Psoas muscle (tissue), 8 donors: Measurements from ENCODE around the gene LAMP5. TPM values are rescaled to one million over a fixed set of nuclear protein-coding genes. Genes with fewer than 3 reads are reported as not detected.

Experiments used
- ATAC-seq, 4 donors: fragments of 200-7000 bp; cut with Tn5 transposase; one replicate each; pipeline ENCODE4 v1.9.1; 2020; ENCODE audit warnings: moderate library complexity in 3 of 4, mild to moderate bottlenecking in 2 of 4
- DNase-seq, 2 donors: peaks; one replicate each; pipeline ENCODE4 v3.0.0-alpha.2; 2020
- H3K27ac ChIP-seq: fragments of 200-600 bp; one replicate; pipeline ENCODE4 v1.8.0; 2022
- H3K27me3 ChIP-seq, 3 donors: fragments of 200-600 bp in 1 of 3; one replicate each; pipeline versions ENCODE4 v1.6.1 to v1.8.0; 2013 to 2022; ENCODE audit warnings: low read length in 2 of 3, mild to moderate bottlenecking in 2 of 3, moderate library complexity in 1 of 3; ENCODE audit not compliant: insufficient read depth in 3 of 3
- H3K36me3 ChIP-seq, 2 donors: fragments of 200-600 bp in 1 of 2; one replicate each; pipeline versions ENCODE4 v1.6.1 to v1.8.0; 2013 to 2022; ENCODE audit warnings: low read depth in 1 of 2, mild to moderate bottlenecking in 1 of 2, moderate library complexity in 1 of 2; ENCODE audit not compliant: insufficient read depth in 1 of 2
- H3K4me1 ChIP-seq: fragments of 200-600 bp; one replicate; pipeline ENCODE4 v1.8.0; 2022
- H3K4me3 ChIP-seq: fragments of 200-600 bp; one replicate; pipeline ENCODE4 v1.8.0; 2022; ENCODE audit warnings: mild to moderate bottlenecking
- H3K9me3 ChIP-seq: fragments of 200-600 bp; one replicate; pipeline ENCODE4 v1.8.0; 2022
- WGBS, 3 donors: extraction: QIAGEN DNeasy Blood & Tissue Kit; methylation state at CpG; one replicate each; pipeline versions ENCODE4 v1.1.6 to v1.1.7; 2013; 5-methylcytosine and 5-hydroxymethylcytosine counted together
- intact Hi-C, 2 donors: fragments of 100-400 bp; cut with DNase I; formaldehyde crosslinking; loops; one replicate each; pipeline versions ENCODE4 v1.11.0 to v1.14.2; 2022
- polyA plus RNA-seq, 3 donors: library from polyadenylated mRNA; stranded (reverse); fragments of 200-250 nt; gene quantifications; one replicate each; pipeline ENCODE4 v1.2.3, GENCODE V29; 2013
- total RNA-seq, 4 donors: library from RNA; stranded (reverse); fragmentation: NEBNext Ultra II Directional in 2 of 4; extraction: Animal tissue kit (Norgen Biotek cat#: 25700) in 2 of 4; gene quantifications; one replicate each; pipeline versions ENCODE4 v1.2.1 to v1.2.4, GENCODE V29; 2021 to 2023
- TF ChIP-seq, protein P1 (sequence below): fragments of 200-600 bp; IDR thresholded peaks from one replicate; pipeline ENCODE4 v1.8.0; 2022; ENCODE audit warnings: antibody characterized with exemption
- donor health status: healthy with polysubstance abuse.
- donor health status: DM: no; HTN: no; CAD: no; lungs with moderate emphysema.
- donor health status: Bipolar disorder and iron deficiency.
- donor health status: healthy.
- donor health status: DM: yes; HTN: yes; CAD: no.
- donor health status: DM: no; HTN: no; CAD: no.
- donor health status: DM: no; HTN: no; CAD: no.
- donor health status: DM: yes; HTN: yes; CAD: no.

LAMP5 gene
- total and polyA plus RNA-seq, 7 donors = 0.01 TPM; not detected in 6

DNA sequence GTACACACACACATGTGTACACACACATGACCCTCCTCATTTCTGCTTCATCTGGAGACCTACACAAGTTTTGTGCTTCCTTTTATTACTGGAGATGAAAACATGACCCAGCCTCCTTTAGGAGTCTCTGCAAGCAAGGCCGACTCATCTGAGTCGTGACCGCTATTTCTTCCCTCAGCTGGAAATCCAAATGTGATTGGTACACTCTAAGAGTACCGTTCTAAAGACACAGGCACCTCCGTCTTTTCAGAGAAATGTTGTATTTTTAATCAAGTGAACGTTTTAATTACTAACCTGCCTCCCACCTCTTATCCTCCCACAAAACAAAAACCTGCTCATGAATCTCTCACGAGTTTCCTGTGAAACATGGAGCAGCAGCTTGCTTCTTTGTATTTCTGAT, 63.0 kb downstream of the LAMP5 start:
- H3K4me3 ChIP-seq = no peak overlapping the region
- peaks cover 0 to 9% (median 3%) of the 10 kb centered on the region in 3 donors for H3K27me3 ChIP-seq
- no peak overlapping the region for H3K27ac ChIP-seq
- no peaks in the 10 kb centered on the region for H3K36me3 ChIP-seq
- no peaks in the 10 kb centered on the region for H3K9me3 ChIP-seq
- TF ChIP-seq, protein P1, sequence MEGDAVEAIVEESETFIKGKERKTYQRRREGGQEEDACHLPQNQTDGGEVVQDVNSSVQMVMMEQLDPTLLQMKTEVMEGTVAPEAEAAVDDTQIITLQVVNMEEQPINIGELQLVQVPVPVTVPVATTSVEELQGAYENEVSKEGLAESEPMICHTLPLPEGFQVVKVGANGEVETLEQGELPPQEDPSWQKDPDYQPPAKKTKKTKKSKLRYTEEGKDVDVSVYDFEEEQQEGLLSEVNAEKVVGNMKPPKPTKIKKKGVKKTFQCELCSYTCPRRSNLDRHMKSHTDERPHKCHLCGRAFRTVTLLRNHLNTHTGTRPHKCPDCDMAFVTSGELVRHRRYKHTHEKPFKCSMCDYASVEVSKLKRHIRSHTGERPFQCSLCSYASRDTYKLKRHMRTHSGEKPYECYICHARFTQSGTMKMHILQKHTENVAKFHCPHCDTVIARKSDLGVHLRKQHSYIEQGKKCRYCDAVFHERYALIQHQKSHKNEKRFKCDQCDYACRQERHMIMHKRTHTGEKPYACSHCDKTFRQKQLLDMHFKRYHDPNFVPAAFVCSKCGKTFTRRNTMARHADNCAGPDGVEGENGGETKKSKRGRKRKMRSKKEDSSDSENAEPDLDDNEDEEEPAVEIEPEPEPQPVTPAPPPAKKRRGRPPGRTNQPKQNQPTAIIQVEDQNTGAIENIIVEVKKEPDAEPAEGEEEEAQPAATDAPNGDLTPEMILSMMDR = no peak
- intact Hi-C loops = no loop called here
- DNase-seq (no peak), ATAC-seq (no peak)
- no peaks in the 10 kb centered on the region for H3K4me1 ChIP-seq
- 78 to 80% (median 79%) methylated on average over 7 of the region's 7 CpGs for WGBS, 3 donors

DNA sequence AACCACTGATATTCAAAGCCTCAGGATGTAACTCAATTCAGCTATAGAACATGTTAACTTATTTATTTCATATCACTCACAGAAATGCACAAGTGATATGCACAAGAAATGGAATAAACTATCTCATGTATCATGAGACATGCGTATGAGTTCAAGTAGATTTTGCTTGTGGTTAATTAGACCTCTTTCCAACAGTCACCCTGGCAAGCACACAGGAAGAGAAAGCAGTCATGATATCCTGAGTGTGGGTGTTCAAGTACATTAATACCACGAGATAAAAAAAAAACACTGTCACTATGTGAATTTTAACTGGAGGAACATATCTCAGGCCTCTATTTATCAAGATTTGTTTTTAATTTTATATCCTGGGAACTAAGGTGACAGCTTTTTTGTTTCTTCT, 64.2 kb downstream of the LAMP5 start:
- Histone ChIP-seq H3K4me1 (no peaks in the 10 kb centered on the region), H3K4me3 (no peak overlapping the region), H3K36me3 (no peaks in the 10 kb centered on the region), H3K27me3 (peaks cover 0 to 6% (median 0%) of the 10 kb centered on the region in 3 donors), H3K27ac (no peak overlapping the region), H3K9me3 (no peaks in the 10 kb centered on the region)
- DNase-seq (no peak), ATAC-seq (no peak)
- TF ChIP-seq, protein P1 = no peak
- intact Hi-C loops = no loop called here
- 67 to 75% (median 68%) methylated on average over 2 of the region's 2 CpGs for WGBS, 3 donors
